ENCODE data around the gene LRRC72. TPM values are rescaled to one million over a fixed set of nuclear protein-coding genes. Genes with fewer than 3 reads are reported as not detected.

Gene LRRC72
- total and polyA plus RNA-seq, 7 experiments from 2014 or later: not detected

GRCh38 chr7:16586081-16586874, 59.7 kb downstream of the LRRC72 start:
- H3K36me3 Mint-ChIP-seq: peaks cover 0 to 3% (median 0%) of the 10 kb centered on the region in 5 donors
- no peaks in the 10 kb centered on the region for H3K36me3 ChIP-seq (ENCODE audit: control insufficient read depth in 2 of 3, insufficient read depth in 3 of 3, low read length in 3 of 3)
- peak overlapping the region in 1 of 10 donors; percentile 29 for H3K4me3 Mint-ChIP-seq
- H3K27me3 ChIP-seq (ENCODE audit: control insufficient read depth in 2 of 2, insufficient read depth in 2 of 2, low read length in 2 of 2): no peaks in the 10 kb centered on the region
- ChIA-PET CTCF (no interaction called here), POLR2A (no interaction called here)
- H3K9me3 Mint-ChIP-seq: peaks cover 0 to 3% (median 0%) of the 10 kb centered on the region in 11 donors
- H3K4me3 ChIP-seq (ENCODE audit: low read length): no peak overlapping the region
- no peaks in the 10 kb centered on the region for H3K9me3 ChIP-seq (ENCODE audit: control insufficient read depth in 2 of 3, low read length in 3 of 3)
- ATAC-seq (peak; percentile 18), DNase-seq (no peak)
- intact Hi-C loops (cut with micrococcal nuclease): no loop called here
- no peak overlapping the region for H3K27ac ChIP-seq (ENCODE audit: low read depth, low read length)
- H3K27ac Mint-ChIP-seq: no peak overlapping the region
- no peaks in the 10 kb centered on the region for H3K4me1 ChIP-seq (ENCODE audit: control insufficient read depth in 2 of 2, insufficient read depth in 2 of 2, low read length in 2 of 2)
- peaks cover 0 to 3% (median 0%) of the 10 kb centered on the region in 7 donors for H3K4me1 Mint-ChIP-seq
- H3K27me3 Mint-ChIP-seq: peaks cover 0 to 9% (median 0%) of the 10 kb centered on the region in 5 donors

DNA sequence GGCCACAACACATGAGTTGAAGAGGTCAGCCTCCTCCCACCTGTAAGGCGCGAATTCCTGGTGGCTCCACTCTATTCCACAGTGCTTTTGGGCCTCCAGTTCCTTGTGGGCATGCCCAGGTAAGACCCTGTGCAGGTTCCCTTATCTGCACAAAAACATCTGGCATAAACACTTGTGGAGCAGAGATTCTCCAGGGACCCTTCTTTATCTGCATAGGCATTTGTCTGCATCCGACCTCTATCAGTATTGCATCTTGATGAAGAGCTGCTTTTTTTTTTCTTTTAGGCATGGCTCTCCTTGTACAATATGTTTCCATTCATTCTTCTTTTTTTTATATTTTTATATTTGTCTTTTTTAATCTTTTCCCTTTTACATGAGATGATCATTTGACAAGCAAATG, 60.5 kb downstream of the LRRC72 start:
- intact Hi-C loops (cut with micrococcal nuclease): no loop called here
- Mint-ChIP-seq H3K4me1 (peaks cover 0 to 3% (median 0%) of the 10 kb centered on the region in 7 donors), H3K27me3 (peaks cover 0 to 9% (median 0%) of the 10 kb centered on the region in 5 donors), H3K27ac (no peak overlapping the region), H3K36me3 (peaks cover 0 to 3% (median 0%) of the 10 kb centered on the region in 5 donors), H3K4me3 (no peak overlapping the region), H3K9me3 (peaks cover 0 to 3% (median 0%) of the 10 kb centered on the region in 11 donors)
- H3K27me3 ChIP-seq (ENCODE audit: control insufficient read depth in 2 of 2, insufficient read depth in 2 of 2, low read length in 2 of 2): no peaks in the 10 kb centered on the region
- no peaks in the 10 kb centered on the region for H3K36me3 ChIP-seq (ENCODE audit: control insufficient read depth in 2 of 3, insufficient read depth in 3 of 3, low read length in 3 of 3)
- ATAC-seq (no peak), DNase-seq (no peak)
- POLR2A ChIA-PET: no interaction called here
- H3K4me1 ChIP-seq (ENCODE audit: control insufficient read depth in 2 of 2, insufficient read depth in 2 of 2, low read length in 2 of 2): no peaks in the 10 kb centered on the region
- no peaks in the 10 kb centered on the region for H3K9me3 ChIP-seq (ENCODE audit: control insufficient read depth in 2 of 3, low read length in 3 of 3)
- CTCF ChIA-PET: no interaction called here
- H3K27ac ChIP-seq (ENCODE audit: low read depth, low read length): no peak overlapping the region
- no peak overlapping the region for H3K4me3 ChIP-seq (ENCODE audit: low read length)

- H3K27me3 ChIP-seq (ENCODE audit: control insufficient read depth in 2 of 2, insufficient read depth in 2 of 2, low read length in 2 of 2): no peaks in the 10 kb centered on the region
- ChIA-PET CTCF (no interaction called here), POLR2A (no interaction called here)
- no peaks in the 10 kb centered on the region for H3K36me3 ChIP-seq (ENCODE audit: control insufficient read depth in 2 of 3, insufficient read depth in 3 of 3, low read length in 3 of 3)
- intact Hi-C loops (cut with micrococcal nuclease): no loop called here
- no peaks in the 10 kb centered on the region for H3K9me3 ChIP-seq (ENCODE audit: control insufficient read depth in 2 of 3, low read length in 3 of 3)
- H3K27me3 Mint-ChIP-seq: peaks cover 0 to 9% (median 0%) of the 10 kb centered on the region in 5 donors
- ATAC-seq (no peak), DNase-seq (no peak)
- peaks cover 0 to 3% (median 0%) of the 10 kb centered on the region in 5 donors for H3K36me3 Mint-ChIP-seq
- H3K27ac ChIP-seq (ENCODE audit: low read depth, low read length): no peak overlapping the region
- H3K9me3 Mint-ChIP-seq: peaks cover 0 to 3% (median 0%) of the 10 kb centered on the region in 11 donors
- no peaks in the 10 kb centered on the region for H3K4me1 ChIP-seq (ENCODE audit: control insufficient read depth in 2 of 2, insufficient read depth in 2 of 2, low read length in 2 of 2)
- no peak overlapping the region for H3K4me3 Mint-ChIP-seq
- H3K4me3 ChIP-seq (ENCODE audit: low read length): no peak overlapping the region
- no peak overlapping the region for H3K27ac Mint-ChIP-seq
- peaks cover 0 to 3% (median 0%) of the 10 kb centered on the region in 7 donors for H3K4me1 Mint-ChIP-seq
These were observed 61.2 kb downstream of the LRRC72 start for GRCh38 chr7:16587790-16588189.

DNA sequence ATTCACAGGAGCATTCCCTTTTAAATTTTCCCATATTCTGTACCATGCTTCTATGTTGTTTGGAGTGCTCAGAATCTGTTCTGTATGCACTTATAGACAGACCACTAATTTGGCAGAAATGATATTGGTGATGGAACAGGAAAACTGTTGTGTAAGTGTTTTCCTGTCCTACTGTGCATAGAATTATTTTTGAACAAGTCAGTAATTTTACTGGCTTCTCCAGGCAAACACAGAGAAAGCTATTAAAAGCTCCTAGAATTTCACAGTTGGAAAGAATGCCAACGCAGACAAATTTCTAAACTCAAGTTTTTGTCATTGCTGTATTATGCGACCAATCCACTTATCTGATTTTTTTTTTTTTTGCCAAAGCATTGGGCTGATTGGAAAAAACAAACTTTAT, 63.3 kb downstream of the LRRC72 start:
- Histone ChIP-seq H3K36me3 (ENCODE audit: control insufficient read depth in 2 of 3, insufficient read depth in 3 of 3, low read length in 3 of 3) (no peaks in the 10 kb centered on the region), H3K4me3 (ENCODE audit: low read length) (no peak overlapping the region), H3K9me3 (ENCODE audit: control insufficient read depth in 2 of 3, low read length in 3 of 3) (no peaks in the 10 kb centered on the region), H3K27ac (ENCODE audit: low read depth, low read length) (no peak overlapping the region), H3K27me3 (ENCODE audit: control insufficient read depth in 2 of 2, insufficient read depth in 2 of 2, low read length in 2 of 2) (no peaks in the 10 kb centered on the region), H3K4me1 (ENCODE audit: control insufficient read depth in 2 of 2, insufficient read depth in 2 of 2, low read length in 2 of 2) (no peaks in the 10 kb centered on the region)
- peaks cover 0 to 3% (median 0%) of the 10 kb centered on the region in 5 donors for H3K36me3 Mint-ChIP-seq
- peaks cover 0 to 4% (median 0%) of the 10 kb centered on the region in 5 donors for H3K27me3 Mint-ChIP-seq
- peaks cover 0 to 3% (median 0%) of the 10 kb centered on the region in 7 donors for H3K4me1 Mint-ChIP-seq
- intact Hi-C loops (cut with micrococcal nuclease): no loop called here
- no peak overlapping the region for H3K4me3 Mint-ChIP-seq
- POLR2A ChIA-PET: no interaction called here
- CTCF ChIA-PET: no interaction called here
- no peak overlapping the region for H3K27ac Mint-ChIP-seq
- H3K9me3 Mint-ChIP-seq: peaks cover 0 to 3% (median 0%) of the 10 kb centered on the region in 11 donors
- no peak for ATAC-seq
- DNase-seq: no peak

DNA sequence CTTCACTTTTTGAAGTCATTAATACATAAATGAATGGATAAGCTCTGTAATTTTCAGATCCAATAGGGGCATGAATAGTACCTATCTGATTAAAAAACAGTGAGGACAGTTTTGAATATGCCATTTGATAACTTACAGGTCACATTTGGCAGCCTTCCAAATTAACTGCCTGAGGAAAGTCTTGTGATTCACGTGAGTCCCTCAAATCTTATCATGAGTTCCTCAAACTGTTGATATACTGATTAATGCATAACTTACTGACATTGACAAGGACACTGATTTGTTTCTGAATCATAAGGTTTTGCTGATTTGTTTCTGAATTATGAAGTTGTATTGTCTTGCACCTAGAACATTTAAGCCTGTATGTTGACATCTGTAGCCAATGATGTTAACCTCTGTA, 63.8 kb downstream of the LRRC72 start:
- no peak overlapping the region for H3K4me3 ChIP-seq (ENCODE audit: low read length)
- no peaks in the 10 kb centered on the region for H3K36me3 ChIP-seq (ENCODE audit: control insufficient read depth in 2 of 3, insufficient read depth in 3 of 3, low read length in 3 of 3)
- no peaks in the 10 kb centered on the region for H3K9me3 ChIP-seq (ENCODE audit: control insufficient read depth in 2 of 3, low read length in 3 of 3)
- no peak overlapping the region for H3K27ac Mint-ChIP-seq
- peaks cover 0 to 3% (median 0%) of the 10 kb centered on the region in 11 donors for H3K9me3 Mint-ChIP-seq
- no peaks in the 10 kb centered on the region for H3K27me3 ChIP-seq (ENCODE audit: control insufficient read depth in 2 of 2, insufficient read depth in 2 of 2, low read length in 2 of 2)
- H3K27me3 Mint-ChIP-seq: peaks cover 0 to 4% (median 0%) of the 10 kb centered on the region in 5 donors
- ATAC-seq: no peak
- peaks cover 0 to 3% (median 0%) of the 10 kb centered on the region in 7 donors for H3K4me1 Mint-ChIP-seq
- no peaks in the 10 kb centered on the region for H3K4me1 ChIP-seq (ENCODE audit: control insufficient read depth in 2 of 2, insufficient read depth in 2 of 2, low read length in 2 of 2)
- peaks cover 0 to 1% (median 0%) of the 10 kb centered on the region in 5 donors for H3K36me3 Mint-ChIP-seq
- DNase-seq: no peak
- H3K4me3 Mint-ChIP-seq: no peak overlapping the region
- ChIA-PET POLR2A (no interaction called here), CTCF (no interaction called here)
- intact Hi-C loops (cut with micrococcal nuclease): no loop called here
- no peak overlapping the region for H3K27ac ChIP-seq (ENCODE audit: low read depth, low read length)

- H3K27me3 Mint-ChIP-seq: peaks cover 0 to 2% (median 0%) of the 10 kb centered on the region in 5 donors
- H3K27ac Mint-ChIP-seq: no peak overlapping the region
- no peaks in the 10 kb centered on the region for H3K9me3 Mint-ChIP-seq
- Histone ChIP-seq H3K9me3 (ENCODE audit: control insufficient read depth in 2 of 3, low read length in 3 of 3) (no peaks in the 10 kb centered on the region), H3K4me1 (ENCODE audit: control insufficient read depth in 2 of 2, insufficient read depth in 2 of 2, low read length in 2 of 2) (no peaks in the 10 kb centered on the region), H3K36me3 (ENCODE audit: control insufficient read depth in 2 of 3, insufficient read depth in 3 of 3, low read length in 3 of 3) (no peaks in the 10 kb centered on the region), H3K27ac (ENCODE audit: low read depth, low read length) (no peak overlapping the region), H3K27me3 (ENCODE audit: control insufficient read depth in 2 of 2, insufficient read depth in 2 of 2, low read length in 2 of 2) (no peaks in the 10 kb centered on the region), H3K4me3 (ENCODE audit: low read length) (no peak overlapping the region)
- H3K4me3 Mint-ChIP-seq: no peak overlapping the region
- intact Hi-C loops (cut with micrococcal nuclease): no loop called here
- no peak for ATAC-seq
- no peaks in the 10 kb centered on the region for H3K4me1 Mint-ChIP-seq
- DNase-seq: no peak
- peaks cover 0 to 4% (median 0%) of the 10 kb centered on the region in 5 donors for H3K36me3 Mint-ChIP-seq
- CTCF ChIA-PET: no interaction called here
- POLR2A ChIA-PET: no interaction called here
These were observed 65.8 kb downstream of the LRRC72 start for GRCh38 chr7:16592395-16592794.

DNA sequence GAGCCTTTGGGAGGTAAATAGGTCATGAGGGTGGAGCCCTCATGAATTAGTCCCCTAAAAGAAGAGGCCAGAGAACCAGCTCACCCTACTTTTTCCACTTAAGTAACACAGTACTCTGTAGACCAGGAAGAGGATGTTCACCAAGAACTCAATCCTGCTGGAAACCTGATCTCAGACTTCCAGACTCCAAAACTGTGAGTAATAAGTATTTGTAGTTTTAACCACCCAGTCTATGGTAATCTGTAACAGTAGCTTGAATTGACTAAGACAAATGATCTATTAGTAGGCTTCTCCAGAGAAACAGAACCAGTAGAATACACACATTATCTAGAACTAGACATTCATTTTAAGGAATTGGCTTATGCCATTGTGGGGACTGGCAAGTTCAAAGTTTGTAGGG, 67.4 kb downstream of the LRRC72 start:
- no peaks in the 10 kb centered on the region for H3K27me3 ChIP-seq (ENCODE audit: control insufficient read depth in 2 of 2, insufficient read depth in 2 of 2, low read length in 2 of 2)
- CTCF ChIA-PET: no interaction called here

More for the DNA sequence above, 67.4 kb downstream of the LRRC72 start:
- intact Hi-C loops (cut with micrococcal nuclease): no loop called here
- Mint-ChIP-seq H3K36me3 (peaks cover 0 to 9% (median 5%) of the 10 kb centered on the region in 5 donors), H3K4me1 (no peaks in the 10 kb centered on the region), H3K9me3 (no peaks in the 10 kb centered on the region), H3K27me3 (peaks cover 0 to 2% (median 0%) of the 10 kb centered on the region in 5 donors), H3K4me3 (no peak overlapping the region), H3K27ac (no peak overlapping the region)
- Histone ChIP-seq H3K36me3 (ENCODE audit: control insufficient read depth in 2 of 3, insufficient read depth in 3 of 3, low read length in 3 of 3) (no peaks in the 10 kb centered on the region), H3K9me3 (ENCODE audit: control insufficient read depth in 2 of 3, low read length in 3 of 3) (no peaks in the 10 kb centered on the region), H3K4me1 (ENCODE audit: control insufficient read depth in 2 of 2, insufficient read depth in 2 of 2, low read length in 2 of 2) (no peaks in the 10 kb centered on the region), H3K4me3 (ENCODE audit: low read length) (no peak overlapping the region), H3K27ac (ENCODE audit: low read depth, low read length) (no peak overlapping the region)
- POLR2A ChIA-PET: no interaction called here
- ATAC-seq (no peak), DNase-seq (no peak)
